Activated CD8-positive, alpha-beta memory T cell treated with anti-CD3 and anti-CD28 coated beads, Interleukin-2, amount 50 U/mL, for 1 hour (primary cell): Measurements from ENCODE around the gene NPC1L1.
"Not testable (repeated sequence)": the region's sequence is repeated elsewhere in the genome, so short reads cannot be mapped to it uniquely, and the experiment has no call there.

Source experiments
- DNase-seq: peaks from one replicate; pipeline ENCODE4 v3.0.0-alpha.2; 2020; ENCODE audit errors: extremely low read depth

NPC1L1 gene

GRCh38 chr7:44511236-44511635, 29.9 kb downstream of the NPC1L1 start:
- DNase-seq = no peak

- DNase-seq = no peak
These were observed 32.7 kb downstream of the NPC1L1 start for GRCh38 chr7:44508328-44509030.

GRCh38 chr7:44506592-44507288, 34.4 kb downstream of the NPC1L1 start:
- not testable (repeated sequence) for DNase-seq

- no peak for DNase-seq
These were observed 35.5 kb downstream of the NPC1L1 start for GRCh38 chr7:44505595-44505994.

GRCh38 chr7:44498230-44498954, 42.7 kb downstream of the NPC1L1 start:
- no peak for DNase-seq

- DNase-seq = no peak
These were observed 43.7 kb downstream of the NPC1L1 start for GRCh38 chr7:44497155-44498027.

GRCh38 chr7:44496385-44496784, 44.7 kb downstream of the NPC1L1 start:
- DNase-seq = no peak

- no peak for DNase-seq
These were observed 46.2 kb downstream of the NPC1L1 start for GRCh38 chr7:44494960-44495359.

GRCh38 chr7:44491229-44491628, 49.9 kb downstream of the NPC1L1 start:
- no peak for DNase-seq

GRCh38 chr7:44490351-44491200, 50.6 kb downstream of the NPC1L1 start, which contains the start of gene NUDCD3:
Gene NUDCD3, minus strand, starts transcription at chr7:44490658. Its CDS starts 58 bp downstream, at chr7:44490600.
- DNase-seq = peak; percentile 54

- peak; percentile 16 for DNase-seq
These were observed 51.2 kb downstream of the NPC1L1 start for GRCh38 chr7:44489955-44490350.

GRCh38 chr7:44488955-44489354, 52.2 kb downstream of the NPC1L1 start:
- DNase-seq = no peak

GRCh38 chr7:44486693-44487092, 54.4 kb downstream of the NPC1L1 start:
- DNase-seq = no peak

- no peak for DNase-seq
These were observed 55.1 kb downstream of the NPC1L1 start for GRCh38 chr7:44486001-44486400.

- DNase-seq = no peak
These were observed 56.4 kb downstream of the NPC1L1 start for GRCh38 chr7:44484482-44485313.

GRCh38 chr7:44482502-44483485, 58.3 kb downstream of the NPC1L1 start:
- no peak for DNase-seq

GRCh38 chr7:44477938-44478337, 63.2 kb downstream of the NPC1L1 start:
- no peak for DNase-seq

- DNase-seq = peak; percentile 19
These were observed 63.9 kb downstream of the NPC1L1 start for GRCh38 chr7:44477063-44477830.
